HEK293T (cell line): ENCODE data around the gene EPN1.
A peak's percentile ranks its signal among the peaks of the same experiment; 100 is the strongest.

Experiments
- CTCF ChIA-PET: fragments of 350-600 bp; formaldehyde crosslinking; extraction: SDS; loops from one replicate; lab custom pipeline; 2021; ENCODE audit warnings: antibody characterized with exemption, inconsistent platforms; lab: Yijun Ruan, JAX
- POLR2A ChIA-PET: fragments of 350-600 bp; formaldehyde crosslinking; extraction: SDS; loops from one replicate; lab custom pipeline; 2020; ENCODE audit warnings: antibody characterized with exemption, inconsistent platforms; lab: Yijun Ruan, JAX
- DNase-seq: peaks from one replicate; pipeline ENCODE4 v3.0.0; 2012; ENCODE audit warnings: mixed read lengths; ENCODE audit errors: extremely low spot score
- ARNT ChIP-seq: fragments of 450-650 bp; IDR thresholded peaks from 2 replicates; pipeline ENCODE4 v1.6.1; 2017; ENCODE audit warnings: mild to moderate bottlenecking
- BHLHE40 ChIP-seq: fragments of 450-650 bp; IDR thresholded peaks from 2 replicates; pipeline ENCODE4 v1.6.1; 2016; ENCODE audit warnings: mild to moderate bottlenecking, moderate library complexity, borderline replicate concordance
- CTBP1 ChIP-seq: fragments of 450-650 bp; IDR thresholded peaks from 2 replicates; pipeline ENCODE4 v1.6.1; 2016; ENCODE audit warnings: borderline replicate concordance
- ELF4 ChIP-seq: fragments of 450-650 bp; IDR thresholded peaks from 2 replicates; pipeline ENCODE4 v1.6.1; 2017; ENCODE audit warnings: antibody characterized with exemption
- FOXA1 ChIP-seq: fragments of 450-650 bp; IDR thresholded peaks from 2 replicates; pipeline ENCODE4 v1.6.1; 2016; ENCODE audit warnings: mild to moderate bottlenecking
- FOXK2 ChIP-seq: fragments of 450-650 bp; IDR thresholded peaks from 2 replicates; pipeline ENCODE4 v1.6.1; 2016; ENCODE audit warnings: mild to moderate bottlenecking
- FOXM1 ChIP-seq: fragments of 450-650 bp; IDR thresholded peaks from 2 replicates; pipeline ENCODE4 v1.6.1; 2017; ENCODE audit warnings: mild to moderate bottlenecking, borderline replicate concordance
- HDGF ChIP-seq: fragments of 450-650 bp; IDR thresholded peaks from 2 replicates; pipeline ENCODE4 v1.6.1; 2017; ENCODE audit warnings: antibody characterized with exemption, borderline replicate concordance
- L3MBTL2 ChIP-seq: fragments of 450-650 bp; conservative IDR thresholded peaks from 2 replicates; pipeline ENCODE4 v1.6.1; 2016; ENCODE audit warnings: mild to moderate bottlenecking
- LEF1 ChIP-seq: fragments of 450-650 bp; IDR thresholded peaks from 2 replicates; pipeline ENCODE4 v1.6.1; 2017; ENCODE audit warnings: mild to moderate bottlenecking, borderline replicate concordance
- NFRKB ChIP-seq: fragments of 450-650 bp; IDR thresholded peaks from 2 replicates; pipeline ENCODE4 v1.6.1; 2016; ENCODE audit warnings: mild to moderate bottlenecking, moderate library complexity
- PKNOX1 ChIP-seq: fragments of 450-650 bp; IDR thresholded peaks from 2 replicates; pipeline ENCODE4 v1.6.1; 2016
- SP1 ChIP-seq: fragments of 450-650 bp; IDR thresholded peaks from 2 replicates; pipeline ENCODE4 v1.6.1; 2017
- SUZ12 ChIP-seq: fragments of 450-650 bp; IDR thresholded peaks from 2 replicates; pipeline ENCODE4 v1.6.1; 2016; ENCODE audit warnings: mild to moderate bottlenecking
- TARDBP ChIP-seq: fragments of 450-650 bp; IDR thresholded peaks from 2 replicates; pipeline ENCODE4 v1.6.1; 2016
- ZNF384 ChIP-seq: fragments of 450-650 bp; IDR thresholded peaks from 2 replicates; pipeline ENCODE4 v1.6.1; 2016

EPN1 gene

GRCh38 chr19:55651236-55651635 is 23.8 kb upstream of the EPN1 start:
- CTCF ChIA-PET: no interaction called here
- no peak for TF ChIP-seq CTBP1
- no peak for TF ChIP-seq NFRKB
- no peak for TF ChIP-seq L3MBTL2
- TF ChIP-seq BHLHE40: no peak
- no peak for TF ChIP-seq TARDBP
- no peak for TF ChIP-seq HDGF
- no peak for TF ChIP-seq PKNOX1
- no peak for TF ChIP-seq ZNF384
- TF ChIP-seq FOXM1: no peak
- no peak for TF ChIP-seq ELF4
- TF ChIP-seq SUZ12: no peak
- no peak for TF ChIP-seq LEF1
- TF ChIP-seq SP1: no peak
- TF ChIP-seq FOXK2: no peak
- no peak for TF ChIP-seq ARNT
- no peak for TF ChIP-seq FOXA1

GRCh38 chr19:55652311-55653128 is 22.5 kb upstream of the EPN1 start:
- TF ChIP-seq SP1 (no peak), FOXA1 (no peak), BHLHE40 (no peak), ARNT (no peak), NFRKB (no peak), HDGF (no peak)
- CTCF ChIA-PET: interaction anchor here (0.6 to 0.7 kb wide), 4 partner anchors 13 to 1705 kb away, joined by 3 to 4 read pairs (median 3); no protein-coding TSS in a partner anchor
- DNase-seq: no peak
- POLR2A ChIA-PET: interaction anchor here (0.5 to 1.1 kb wide), 3 partner anchors 15 to 21 kb away, joined by 3 read pairs; no protein-coding TSS in a partner anchor

More at GRCh38 chr19:55651236-55651635, 23.8 kb upstream of the EPN1 start:
- DNase-seq: no peak
- POLR2A ChIA-PET: no interaction called here

GRCh38 chr19:55653651-55654322 is 21.2 kb upstream of the EPN1 start:
- ChIA-PET CTCF (interaction anchor here (0.7 to 1.4 kb wide), 9 partner anchors 11 to 305 kb away, joined by 3 to 10 read pairs (median 3); no protein-coding TSS in a partner anchor), POLR2A (interaction anchor here (0.7 to 1.7 kb wide), 22 partner anchors 8 to 536 kb away, joined by 3 to 16 read pairs (median 4); partner anchors contain the start of genes FIZ1, KMT5C, PPP1R12C and PPP6R1)
- peak; percentile 89 for DNase-seq
- TF ChIP-seq CTBP1 (no peak), L3MBTL2 (peak; percentile 51), SP1 (no peak), FOXM1 (no peak), ZNF384 (no peak; the same call in 1 of the 2 replicates), HDGF (no peak), ELF4 (peak; percentile 87)

GRCh38 chr19:55654323-55654867 is 20.6 kb upstream of the EPN1 start:
- POLR2A ChIA-PET: interaction anchor here (0.7 to 1.7 kb wide), 23 partner anchors 9 to 537 kb away, joined by 3 to 16 read pairs (median 4); partner anchors contain the start of genes FIZ1, KMT5C, PPP1R12C and PPP6R1
- TF ChIP-seq HDGF (no peak), SUZ12 (no peak)

GRCh38 chr19:55654868-55655647 is 20.0 kb upstream of the EPN1 start, which contains the start of gene U2AF2:
U2AF2 (plus strand) TSS chr19:55655035; CDS start chr19:55655105, 70 bp downstream.
- CTCF ChIA-PET: interaction anchor here (0.6 to 1.4 kb wide), 6 partner anchors 12 to 159 kb away, joined by 3 to 10 read pairs (median 4); no protein-coding TSS in a partner anchor

More at GRCh38 chr19:55654323-55654867, 20.6 kb upstream of the EPN1 start:
- DNase-seq: peak; percentile 88
- CTCF ChIA-PET: interaction anchor here (0.6 to 1.4 kb wide), 7 partner anchors 12 to 236 kb away, joined by 3 to 10 read pairs (median 4); no protein-coding TSS in a partner anchor

GRCh38 chr19:55655648-55656040 is 19.4 kb upstream of the EPN1 start:
- TF ChIP-seq LEF1: no peak
- TF ChIP-seq TARDBP: no peak
- TF ChIP-seq FOXA1: no peak
- TF ChIP-seq SUZ12: no peak
- no peak for TF ChIP-seq FOXK2
- TF ChIP-seq L3MBTL2: no peak; the same call in 1 of the 2 replicates
- no peak for DNase-seq
- POLR2A ChIA-PET: interaction anchor here (1.4 kb wide), 1 partner anchor 18 kb away, joined by 4 read pairs; no protein-coding TSS in a partner anchor
- CTCF ChIA-PET: interaction anchor here (0.5 kb wide), 1 partner anchor 35 kb away, joined by 3 read pairs; no protein-coding TSS in a partner anchor

More at GRCh38 chr19:55654868-55655647, 20.0 kb upstream of the EPN1 start, which contains the start of gene U2AF2:
- POLR2A ChIA-PET: interaction anchor here (0.7 to 1.7 kb wide), 23 partner anchors 9 to 537 kb away, joined by 3 to 16 read pairs (median 4); partner anchors contain the start of genes FIZ1, KMT5C, PPP1R12C and PPP6R1
- DNase-seq: peak; percentile 92
- TF ChIP-seq BHLHE40: no peak
- TF ChIP-seq ELF4: peak; percentile 74
- peak; percentile 89 for TF ChIP-seq L3MBTL2
